HepG2 (cell line): ENCODE results near the gene MRPL38. TPM values are rescaled to one million over a fixed set of nuclear protein-coding genes. Genes with fewer than 3 reads are reported as not detected.
A peak's percentile ranks its signal among the peaks of the same experiment; 100 is the strongest.

Source experiments
- BATF2 ChIP-seq: sonication (generic); formaldehyde crosslinking; IDR thresholded peaks from 2 replicates; pipeline ENCODE4 v1.8.0; 2022; ENCODE audit warnings: mild to moderate bottlenecking, missing genetic modification reagents, moderate library complexity
- CREB1 ChIP-seq, 2 experiments: fragments of 450-650 bp in 1 of 2; IDR thresholded peaks; 2 replicates each; pipeline ENCODE4 v1.6.1; 2016 to 2017; ENCODE audit warnings: control low read depth in 1 of 2, mild to moderate bottlenecking in 1 of 2, missing compliant biosample characterization in 1 of 2, missing genetic modification characterization in 1 of 2
- DDIT3 ChIP-seq: sonication (generic); formaldehyde crosslinking; IDR thresholded peaks from 2 replicates; pipeline ENCODE4 v1.4.0; 2020; ENCODE audit warnings: mild to moderate bottlenecking, missing genetic modification reagents
- FOXA1 ChIP-seq, 2 experiments: fragments of 450-650 bp in 1 of 2; sonication (generic) in 1 of 2; formaldehyde crosslinking in 1 of 2; IDR thresholded peaks; 2 replicates each; pipeline versions ENCODE4 v1.4.0 to v1.6.1; 2016 to 2020; ENCODE audit warnings: missing genetic modification reagents in 1 of 2
- GLMP ChIP-seq: sonication (generic); formaldehyde crosslinking; IDR thresholded peaks from 2 replicates; pipeline ENCODE4 v1.9.0; 2021; ENCODE audit warnings: missing genetic modification reagents, mild to moderate bottlenecking, borderline replicate concordance
- HHEX ChIP-seq: IDR thresholded peaks from 2 replicates; pipeline ENCODE4 v1.6.1; 2016; ENCODE audit warnings: control low read depth
- KDM3A ChIP-seq: IDR thresholded peaks from 2 replicates; pipeline ENCODE4 v1.6.1; 2018; ENCODE audit warnings: low read depth, missing compliant biosample characterization
- NR2F1 ChIP-seq, 2 experiments: fragments of 450-650 bp in 1 of 2; formaldehyde crosslinking in 1 of 2; IDR thresholded peaks; 2 replicates each; pipeline versions ENCODE4 v1.5.0 to v1.6.1; 2016 to 2020; ENCODE audit warnings: mild to moderate bottlenecking in 1 of 2, missing compliant biosample characterization in 1 of 2, missing genetic modification reagents in 1 of 2, moderate library complexity in 1 of 2
- PATZ1 ChIP-seq: sonication (generic); formaldehyde crosslinking; IDR thresholded peaks from 2 replicates; pipeline ENCODE4 v1.4.0; 2020; ENCODE audit warnings: missing genetic modification reagents
- PTBP1 ChIP-seq: fragments of 200-400 bp; formaldehyde crosslinking; IDR thresholded peaks from 2 replicates; pipeline ENCODE4 v1.6.1; 2018; ENCODE audit warnings: low read length, low read depth; ENCODE audit not compliant: poor library complexity, severe bottlenecking
- SMAD3 ChIP-seq: sonication (generic); formaldehyde crosslinking; IDR thresholded peaks from 2 replicates; pipeline ENCODE4 v1.4.0; 2020; ENCODE audit warnings: missing genetic modification reagents
- SMYD3 ChIP-seq: sonication (generic); formaldehyde crosslinking; IDR thresholded peaks from 2 replicates; pipeline ENCODE4 v1.8.1; 2023; ENCODE audit warnings: mild to moderate bottlenecking, missing genetic modification reagents
- SP140L ChIP-seq: sonication (generic); formaldehyde crosslinking; IDR thresholded peaks from 2 replicates; pipeline ENCODE4 v1.4.0; 2020; ENCODE audit warnings: missing genetic modification reagents, borderline replicate concordance
- ZBTB33 ChIP-seq: sonication (generic); formaldehyde crosslinking; IDR thresholded peaks from 2 replicates; pipeline ENCODE4 v1.4.0; 2020; ENCODE audit warnings: missing genetic modification reagents
- ZBTB49 ChIP-seq: sonication (generic); formaldehyde crosslinking; IDR thresholded peaks from 2 replicates; pipeline ENCODE4 v1.4.0; 2020; ENCODE audit warnings: missing genetic modification reagents, borderline replicate concordance
- ZNF251 ChIP-seq: sonication (generic); formaldehyde crosslinking; IDR thresholded peaks from 2 replicates; pipeline ENCODE4 v1.9.0; 2021; ENCODE audit warnings: mild to moderate bottlenecking, missing genetic modification reagents
- ZNF3 ChIP-seq: IDR thresholded peaks from 2 replicates; pipeline ENCODE4 v1.7.0; 2017; ENCODE audit warnings: inconsistent platforms
- ZNF326 ChIP-seq: sonication (generic); formaldehyde crosslinking; IDR thresholded peaks from 2 replicates; pipeline ENCODE4 v1.4.0; 2020; ENCODE audit warnings: missing genetic modification reagents, borderline replicate concordance
- ZNF430 ChIP-seq: sonication (generic); formaldehyde crosslinking; IDR thresholded peaks from 2 replicates; pipeline ENCODE4 v1.9.0; 2021; ENCODE audit warnings: mild to moderate bottlenecking, missing genetic modification reagents
- ZNF44 ChIP-seq: sonication (generic); formaldehyde crosslinking; IDR thresholded peaks from 2 replicates; pipeline ENCODE4 v1.5.1; 2020; ENCODE audit warnings: mild to moderate bottlenecking, missing genetic modification reagents
- ZSCAN30 ChIP-seq: sonication (generic); formaldehyde crosslinking; IDR thresholded peaks from 2 replicates; pipeline ENCODE4 v1.5.0; 2020; ENCODE audit warnings: mild to moderate bottlenecking, missing genetic modification reagents
- polyA plus RNA-seq, 8 experiments: library from polyadenylated mRNA; depleted of rRNA in 3 of 8; stranded (reverse) in 7 of 8; unstranded in 1 of 8; fragments of >200 nt; fragmentation: Illumina TruSeq in 4 of 8; extraction: Trizol in 4 of 8; gene quantifications; 2 replicates each; pipeline versions ENCODE4 v1.2.1 to v1.2.3, GENCODE V29; 2011 to 2016; ENCODE audit warnings: low read depth in 4 of 8, missing spikeins in 1 of 8, mixed read lengths in 1 of 8; ENCODE audit not compliant: insufficient read depth in 1 of 8
- total RNA-seq, 5 experiments: library from RNA; depleted of rRNA; stranded (reverse); fragments of >200 nt; fragmentation: Illumina TruSeq; extraction: Trizol; gene quantifications; 2 replicates each; pipeline ENCODE4 v1.2.3, GENCODE V29; 2016; ENCODE audit warnings: low read depth in 1 of 5

The MRPL38 gene
- total and polyA plus RNA-seq, 2 of the 13 experiments (the other 11 are each of a cell fraction or from before 2014, with no cell fraction given), result 83.7 to 125 TPM

GRCh38 chr17:75892556-75893224, 12.0 kb downstream of the MRPL38 start (continued):
- TF ChIP-seq BATF2 (CRISPR knock-in tag) (no peak), ZSCAN30 (CRISPR knock-in tag) (no peak), NR2F1 (CRISPR knock-in tag; IDR thresholded peaks at IDR 0.05) (no peak), FOXA1 (IDR thresholded peaks at IDR 0.05) (no peak), FOXA1 (CRISPR knock-in tag; IDR thresholded peaks at IDR 0.05) (no peak), KDM3A (CRISPR knock-in tag) (peak; percentile 55; the same call in 1 of the 2 replicates), SMAD3 (CRISPR knock-in tag) (no peak), ZNF430 (peak; percentile 48; the same call in 1 of the 2 replicates), ZNF3 (CRISPR knock-in tag) (no peak), ZNF251 (0 out of 2 replicates have a peak, but pooled peaks have one; percentile 19), ZBTB33 (CRISPR knock-in tag) (no peak), ZNF326 (CRISPR knock-in tag) (peak; percentile 96), ZBTB49 (CRISPR knock-in tag) (no peak), ZNF44 (no peak), HHEX (CRISPR knock-in tag) (no peak), PATZ1 (CRISPR knock-in tag) (peak; percentile 99), PTBP1 (no peak), GLMP (CRISPR knock-in tag) (no peak), CREB1 (IDR thresholded peaks at IDR 0.05) (no peak), CREB1 (CRISPR knock-in tag; IDR thresholded peaks at IDR 0.05) (no peak), SMYD3 (CRISPR knock-in tag) (no peak), DDIT3 (CRISPR knock-in tag) (no peak), SP140L (CRISPR knock-in tag) (no peak)
